Loucy (cell line): Measurements from ENCODE around the gene ADD1.

ENCODE experiments used
- H2AFZ ChIP-seq: fragments of 200-600 bp; sonication (generic); 2 replicates; pipeline ENCODE4 v1.6.0; 2016; ENCODE audit warnings: antibody characterized with exemption, mild to moderate bottlenecking, low read length, moderate library complexity
- H3F3A ChIP-seq: fragments of 200-600 bp; 2 replicates; pipeline ENCODE4 v1.6.0; 2016; ENCODE audit warnings: antibody characterized with exemption, low read depth, mild to moderate bottlenecking
- H3K27me3 ChIP-seq: fragments of 200-600 bp; sonication (generic); 2 replicates; pipeline ENCODE4 v1.6.1; 2014; ENCODE audit warnings: low read length, mild to moderate bottlenecking; ENCODE audit not compliant: insufficient read depth, poor library complexity, severe bottlenecking
- H3K36me3 ChIP-seq: fragments of 200-600 bp; sonication (generic); 2 replicates; pipeline ENCODE4 v1.6.1; 2016; ENCODE audit warnings: low read length; ENCODE audit not compliant: insufficient read depth
- H3K4me1 ChIP-seq: fragments of 200-600 bp; sonication (generic); 2 replicates; pipeline ENCODE4 v1.5.1; 2014; ENCODE audit warnings: low read length, mild to moderate bottlenecking; ENCODE audit not compliant: insufficient read depth, poor library complexity, severe bottlenecking
- H3K4me2 ChIP-seq: fragments of 200-600 bp; sonication (generic); 2 replicates; pipeline ENCODE4 v1.6.0; 2014; ENCODE audit warnings: antibody characterized with exemption, low read length, low read depth, mild to moderate bottlenecking; ENCODE audit not compliant: poor library complexity, severe bottlenecking
- H3K4me3 ChIP-seq: fragments of 200-600 bp; sonication (generic); 2 replicates; pipeline ENCODE4 v1.5.1; 2014; ENCODE audit warnings: low read length, mild to moderate bottlenecking, mixed read lengths; ENCODE audit not compliant: poor library complexity, severe bottlenecking
- H3K79me2 ChIP-seq: fragments of 200-600 bp; sonication (generic); 2 replicates; pipeline ENCODE4 v1.6.1; 2014; ENCODE audit warnings: low read length; ENCODE audit not compliant: insufficient read depth
- H3K9ac ChIP-seq: fragments of 200-600 bp; sonication (generic); 2 replicates; pipeline ENCODE4 v1.6.0; 2014; ENCODE audit warnings: mild to moderate bottlenecking, low read depth, low read length, moderate library complexity; ENCODE audit not compliant: poor library complexity, severe bottlenecking
- H3K9me2 ChIP-seq: fragments of 200-600 bp; sonication (generic); replicated peaks from 2 replicates; pipeline ENCODE4 v1.6.1; 2016; ENCODE audit warnings: low read depth, low read length, mixed read lengths
- H3K9me3 ChIP-seq: fragments of 200-600 bp; sonication (generic); 2 replicates; pipeline ENCODE4 v1.6.1; 2014; ENCODE audit warnings: mild to moderate bottlenecking, antibody characterized with exemption, low read length, low read depth; ENCODE audit not compliant: insufficient read depth
- H4K20me1 ChIP-seq: fragments of 200-600 bp; sonication (generic); 2 replicates; pipeline ENCODE4 v1.6.0; 2014; ENCODE audit warnings: antibody characterized with exemption, low read length, mild to moderate bottlenecking; ENCODE audit not compliant: insufficient read depth, poor library complexity, severe bottlenecking
- CTCF ChIP-seq: fragments of 200-600 bp; sonication (generic); conservative IDR thresholded peaks from 2 replicates; pipeline ENCODE4 v1.5.1; 2014; ENCODE audit warnings: mild to moderate bottlenecking, antibody characterized with exemption, low read length
- EZH2phosphoT487 ChIP-seq: fragments of 200-600 bp; IDR thresholded peaks from 2 replicates; pipeline ENCODE4 v1.6.1; 2018; ENCODE audit warnings: antibody characterized with exemption, mild to moderate bottlenecking, moderate library complexity, borderline replicate concordance

The ADD1 gene

DNA sequence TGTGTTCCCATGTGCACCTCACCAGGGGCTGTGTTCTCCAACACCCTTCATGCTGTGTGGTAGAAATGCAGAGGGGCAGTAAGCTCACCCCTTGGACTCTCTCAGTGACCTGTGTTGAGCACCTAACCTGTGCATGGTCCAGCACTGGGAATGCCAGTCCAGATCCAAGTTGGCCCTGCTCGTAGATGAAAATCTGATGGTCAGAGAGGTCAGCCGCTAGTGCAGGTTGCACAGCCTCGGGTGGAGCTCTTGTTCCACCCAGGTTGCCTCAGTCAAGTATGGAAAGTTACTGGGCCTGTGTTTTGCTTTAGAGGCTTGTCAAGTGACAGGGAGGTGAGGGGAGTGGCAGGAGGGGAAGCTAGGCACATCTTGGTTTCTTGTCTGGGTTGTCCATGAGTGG is 68.2 kb downstream of the ADD1 start:
- Histone ChIP-seq H3K9ac (no peak overlapping the region), H3K9me2 (no peaks in the 10 kb centered on the region), H3K4me1 (peaks cover 8% of the 10 kb centered on the region), H3K9me3 (no peaks in the 10 kb centered on the region), H2AFZ (no peak overlapping the region), H3K4me2 (no peak overlapping the region), H3K27me3 (no peaks in the 10 kb centered on the region), H3K36me3 (peaks cover 40% of the 10 kb centered on the region; the same call in 1 of the 2 replicates), H3K4me3 (no peak overlapping the region), H3K79me2 (no peaks in the 10 kb centered on the region), H3F3A (no peaks in the 10 kb centered on the region), H4K20me1 (no peaks in the 10 kb centered on the region)
- TF ChIP-seq CTCF, result no peak
- no peak for TF ChIP-seq EZH2phosphoT487

- Histone ChIP-seq H3K27me3 (no peaks in the 10 kb centered on the region), H3F3A (no peaks in the 10 kb centered on the region), H3K79me2 (no peaks in the 10 kb centered on the region), H3K4me2 (no peak overlapping the region), H2AFZ (no peak overlapping the region), H3K36me3 (peaks cover 28% of the 10 kb centered on the region; the same call in 1 of the 2 replicates), H3K9ac (no peak overlapping the region), H3K9me3 (no peaks in the 10 kb centered on the region), H3K9me2 (no peaks in the 10 kb centered on the region), H3K4me3 (no peak overlapping the region), H4K20me1 (no peaks in the 10 kb centered on the region), H3K4me1 (peaks cover 8% of the 10 kb centered on the region)
- TF ChIP-seq EZH2phosphoT487 (no peak), CTCF (no peak)
Observed at GRCh38 chr4:2913168-2913567, 69.5 kb downstream of the ADD1 start.

- Histone ChIP-seq H3K9ac (no peak overlapping the region), H3K36me3 (peaks cover 19% of the 10 kb centered on the region; the same call in 1 of the 2 replicates), H3K4me2 (no peak overlapping the region), H3K79me2 (no peaks in the 10 kb centered on the region), H3K4me1 (peaks cover 8% of the 10 kb centered on the region), H3K9me2 (no peaks in the 10 kb centered on the region), H4K20me1 (no peaks in the 10 kb centered on the region), H3K4me3 (no peak overlapping the region), H3K27me3 (no peaks in the 10 kb centered on the region), H2AFZ (no peak overlapping the region), H3F3A (no peaks in the 10 kb centered on the region), H3K9me3 (no peaks in the 10 kb centered on the region)
- no peak for TF ChIP-seq CTCF
- no peak for TF ChIP-seq EZH2phosphoT487
Observed at GRCh38 chr4:2914256-2915126, 70.8 kb downstream of the ADD1 start.
